SU-DHL-6 (cell line): ENCODE data around the gene CCDC183.

Experiments
- H2AFZ ChIP-seq: fragments of 200-600 bp; sonication (generic); 2 replicates; pipeline ENCODE4 v1.6.1; 2014; ENCODE audit warnings: low read depth, mild to moderate bottlenecking, moderate library complexity, mixed read lengths, antibody characterized with exemption, low read length; ENCODE audit not compliant: severe bottlenecking
- H3F3A ChIP-seq: fragments of 200-600 bp; shearing (Covaris generic); 2 replicates; pipeline ENCODE4 v1.6.0; 2016; ENCODE audit warnings: antibody characterized with exemption, mild to moderate bottlenecking; ENCODE audit not compliant: insufficient read depth
- H3K27ac ChIP-seq: fragments of 200-600 bp; sonication (generic); 2 replicates; pipeline ENCODE4 v1.5.1; 2016; ENCODE audit warnings: low read depth, mild to moderate bottlenecking, low read length, moderate library complexity, mixed read lengths
- H3K27me3 ChIP-seq: fragments of 200-600 bp; sonication (generic), shearing (Covaris generic); 2 replicates; pipeline ENCODE4 v1.6.0; 2014; ENCODE audit warnings: mild to moderate bottlenecking, low read length
- H3K36me3 ChIP-seq: fragments of 200-600 bp; sonication (generic); 2 replicates; pipeline ENCODE4 v1.6.1; 2014; ENCODE audit warnings: mild to moderate bottlenecking, low read length, mixed read lengths
- H3K4me2 ChIP-seq: fragments of 300-600, 200-600 bp; shearing (Covaris generic), sonication (generic); 2 replicates; pipeline ENCODE4 v1.6.0; 2014; ENCODE audit warnings: low read length, low read depth, mild to moderate bottlenecking; ENCODE audit not compliant: poor library complexity, severe bottlenecking
- H3K4me3 ChIP-seq: fragments of 200-600 bp; sonication (generic); 2 replicates; pipeline ENCODE4 v1.5.1; 2014; ENCODE audit warnings: antibody characterized with exemption, low read length, mild to moderate bottlenecking, mixed read lengths; ENCODE audit not compliant: insufficient read depth, poor library complexity, severe bottlenecking
- H3K79me2 ChIP-seq: fragments of 200-600 bp; sonication (generic); 2 replicates; pipeline ENCODE4 v1.6.1; 2014; ENCODE audit warnings: mild to moderate bottlenecking, low read length, moderate library complexity; ENCODE audit not compliant: insufficient read depth
- H3K9ac ChIP-seq: fragments of 200-600 bp; sonication (generic); 2 replicates; pipeline ENCODE4 v1.7.0; 2014; ENCODE audit warnings: mild to moderate bottlenecking, low read length
- H3K9me2 ChIP-seq: fragments of 200-600 bp; sonication (generic); replicated peaks from 2 replicates; pipeline ENCODE4 v1.6.1; 2014; ENCODE audit warnings: low read length; ENCODE audit not compliant: insufficient read depth
- H3K9me3 ChIP-seq: fragments of 200-600 bp; sonication (generic); 2 replicates; pipeline ENCODE4 v1.6.1; 2014; ENCODE audit warnings: low read length, mixed read lengths; ENCODE audit not compliant: insufficient read depth
- H4K20me1 ChIP-seq: fragments of 200-600 bp; sonication (generic); 2 replicates; pipeline ENCODE4 v1.6.1; 2014; ENCODE audit warnings: low read depth, mild to moderate bottlenecking, antibody characterized with exemption, low read length, moderate library complexity, mixed read lengths
- CTCF ChIP-seq: fragments of 200-600 bp; sonication (generic); IDR thresholded peaks from one replicate; pipeline ENCODE4 v1.5.1; 2017; ENCODE audit warnings: antibody characterized with exemption, mild to moderate bottlenecking, low read length, moderate library complexity; ENCODE audit not compliant: insufficient read depth, poor library complexity, severe bottlenecking
- EZH2phosphoT487 ChIP-seq: fragments of 200-600 bp; sonication (generic), shearing (Covaris generic); conservative IDR thresholded peaks from 2 replicates; pipeline ENCODE4 v1.6.1; 2018; ENCODE audit warnings: mild to moderate bottlenecking, antibody characterized with exemption, low read length, moderate library complexity, mixed read lengths

The CCDC183 gene

DNA sequence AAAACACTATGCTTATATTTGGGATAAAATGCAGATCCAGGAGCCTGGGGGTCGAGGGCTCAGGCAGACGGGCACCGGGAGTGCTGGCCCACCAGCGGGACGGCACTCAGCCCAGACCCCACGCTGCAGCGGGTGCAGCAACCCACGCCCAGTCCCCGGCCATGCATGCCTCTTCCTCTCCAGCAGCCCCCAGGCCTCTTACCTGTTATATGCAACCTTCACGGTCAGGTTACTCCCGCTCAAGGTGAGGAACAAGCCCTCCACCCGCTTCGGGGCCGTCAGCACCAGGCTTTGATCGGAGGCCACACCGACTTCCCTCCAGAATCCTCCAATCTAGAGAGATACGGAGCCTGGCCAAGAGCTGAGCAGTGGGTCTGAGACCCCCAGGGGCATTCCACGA is 39.3 kb upstream of the CCDC183 start:
- Histone ChIP-seq H3K4me2 (no peak overlapping the region), H2AFZ (no peak overlapping the region), H4K20me1 (no peaks in the 10 kb centered on the region), H3K27ac (no peak overlapping the region), H3K9me2 (no peaks in the 10 kb centered on the region), H3K9me3 (peaks cover 1% of the 10 kb centered on the region; the same call in 1 of the 2 replicates), H3K36me3 (no peaks in the 10 kb centered on the region), H3K9ac (no peak overlapping the region), H3F3A (no peaks in the 10 kb centered on the region), H3K79me2 (no peaks in the 10 kb centered on the region), H3K27me3 (no peaks in the 10 kb centered on the region), H3K4me3 (no peak overlapping the region)
- TF ChIP-seq CTCF = no peak
- no peak for TF ChIP-seq EZH2phosphoT487

GRCh38 chr9:136757328-136757727 is 38.8 kb upstream of the CCDC183 start:
- Histone ChIP-seq H3F3A (no peaks in the 10 kb centered on the region), H3K27me3 (no peaks in the 10 kb centered on the region), H4K20me1 (no peaks in the 10 kb centered on the region), H3K9ac (no peak overlapping the region), H2AFZ (no peak overlapping the region), H3K4me3 (no peak overlapping the region), H3K27ac (no peak overlapping the region), H3K4me2 (no peak overlapping the region), H3K36me3 (no peaks in the 10 kb centered on the region), H3K79me2 (no peaks in the 10 kb centered on the region), H3K9me2 (no peaks in the 10 kb centered on the region), H3K9me3 (no peaks in the 10 kb centered on the region)
- TF ChIP-seq EZH2phosphoT487 (no peak), CTCF (no peak)

DNA sequence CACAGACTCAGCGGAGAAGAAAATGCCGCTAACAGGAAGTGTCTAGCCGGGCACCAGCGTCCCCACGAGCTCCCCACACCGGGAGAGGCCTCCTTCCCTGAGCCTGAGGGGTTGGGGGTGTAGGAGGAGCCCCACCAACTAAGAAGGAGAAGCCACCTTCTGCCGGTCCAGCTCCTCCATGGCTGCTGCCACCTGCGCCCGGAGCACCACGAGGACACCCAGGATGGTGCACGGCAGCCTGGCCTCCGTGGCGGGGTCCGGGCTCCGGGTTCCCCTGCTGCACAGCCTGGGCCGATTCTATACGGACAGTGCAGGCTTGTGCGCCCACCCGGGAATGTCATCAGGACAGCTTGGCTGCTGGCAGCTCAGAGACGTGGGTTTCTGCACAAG is 38.4 kb upstream of the CCDC183 start:
- no peak overlapping the region for H3K4me2 ChIP-seq

More for the DNA sequence above, 38.4 kb upstream of the CCDC183 start:
- no peaks in the 10 kb centered on the region for H3K27me3 ChIP-seq
- no peaks in the 10 kb centered on the region for H3K9me2 ChIP-seq
- H3K4me3 ChIP-seq = no peak overlapping the region
- H2AFZ ChIP-seq = no peak overlapping the region
- no peaks in the 10 kb centered on the region for H3K36me3 ChIP-seq
- no peaks in the 10 kb centered on the region for H3K9me3 ChIP-seq
- H3K9ac ChIP-seq = no peak overlapping the region
- no peak overlapping the region for H3K27ac ChIP-seq
- TF ChIP-seq EZH2phosphoT487 (no peak), CTCF (no peak)
- no peaks in the 10 kb centered on the region for H4K20me1 ChIP-seq
- H3K79me2 ChIP-seq = no peaks in the 10 kb centered on the region
- H3F3A ChIP-seq = no peaks in the 10 kb centered on the region
